HPDE6-E6E7 (cell line): ENCODE results near the gene SEMA6A.
"Not testable (repeated sequence)": the region's sequence is repeated elsewhere in the genome, so short reads cannot be mapped to it uniquely, and the experiment has no call there.

Experiments used
- DNase-seq: peaks from one replicate; pipeline ENCODE4 v3.0.0; 2011; ENCODE audit warnings: missing footprints; ENCODE audit errors: extremely low spot score

The SEMA6A gene

DNA sequence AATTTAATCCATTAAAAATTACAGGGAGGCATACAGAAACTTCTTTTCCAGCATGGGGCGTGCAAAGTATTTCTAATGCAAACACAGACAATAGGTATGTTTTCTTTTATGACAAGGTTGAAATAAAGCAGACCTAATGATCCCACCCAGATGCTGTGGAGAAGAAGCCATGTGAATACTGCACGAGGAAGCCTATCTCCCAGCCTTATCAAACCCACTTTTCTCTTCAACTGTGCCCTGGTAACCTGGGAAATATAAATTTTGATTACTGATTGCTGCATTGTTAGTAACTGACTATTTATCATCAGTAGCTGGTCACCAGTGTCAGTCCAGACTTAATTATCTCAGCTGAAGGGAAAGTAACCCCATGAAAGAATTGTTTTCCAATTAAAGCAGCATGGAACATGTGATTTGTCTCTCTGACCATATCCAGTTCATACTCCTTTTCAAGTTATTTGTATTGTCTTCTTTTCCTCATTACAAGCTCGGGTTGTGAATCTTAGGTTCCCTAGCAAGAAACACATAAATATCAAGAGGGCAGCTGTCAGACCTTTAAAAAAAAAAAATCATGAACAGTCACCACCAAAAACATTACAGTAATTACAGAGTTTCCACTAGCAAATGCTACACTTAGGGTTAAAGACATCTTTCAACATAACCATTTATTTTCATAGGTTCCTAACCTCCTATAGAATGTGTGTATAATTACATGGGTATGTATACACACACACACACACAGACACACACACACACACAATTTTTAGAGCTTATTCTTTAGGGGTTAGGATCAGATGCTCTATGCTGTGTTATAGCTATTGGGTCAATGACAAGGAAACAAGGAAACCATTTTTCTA, 50.3 kb downstream of the SEMA6A start:
- DNase-seq, result no peak

DNA sequence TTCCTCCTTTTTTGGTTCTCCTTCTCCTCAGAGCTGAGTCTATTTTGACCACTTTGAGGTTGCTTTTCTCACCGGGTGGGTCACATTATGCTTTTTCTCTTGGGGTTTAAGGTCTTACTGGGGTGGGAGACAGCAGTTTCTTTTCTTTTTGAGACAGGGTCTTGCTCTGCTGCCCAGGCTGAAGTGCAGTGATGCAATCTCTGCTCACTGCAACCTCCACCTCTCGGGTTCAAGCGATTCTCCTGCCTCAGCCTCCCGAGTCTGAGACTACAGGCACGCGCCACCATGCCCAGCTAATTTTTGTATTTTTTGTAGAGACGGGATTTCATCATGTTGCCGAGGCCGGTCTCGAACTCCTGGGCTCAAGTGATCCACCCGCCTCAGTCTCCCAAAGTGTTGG, 51.4 kb downstream of the SEMA6A start:
- not testable (repeated sequence) for DNase-seq

DNA sequence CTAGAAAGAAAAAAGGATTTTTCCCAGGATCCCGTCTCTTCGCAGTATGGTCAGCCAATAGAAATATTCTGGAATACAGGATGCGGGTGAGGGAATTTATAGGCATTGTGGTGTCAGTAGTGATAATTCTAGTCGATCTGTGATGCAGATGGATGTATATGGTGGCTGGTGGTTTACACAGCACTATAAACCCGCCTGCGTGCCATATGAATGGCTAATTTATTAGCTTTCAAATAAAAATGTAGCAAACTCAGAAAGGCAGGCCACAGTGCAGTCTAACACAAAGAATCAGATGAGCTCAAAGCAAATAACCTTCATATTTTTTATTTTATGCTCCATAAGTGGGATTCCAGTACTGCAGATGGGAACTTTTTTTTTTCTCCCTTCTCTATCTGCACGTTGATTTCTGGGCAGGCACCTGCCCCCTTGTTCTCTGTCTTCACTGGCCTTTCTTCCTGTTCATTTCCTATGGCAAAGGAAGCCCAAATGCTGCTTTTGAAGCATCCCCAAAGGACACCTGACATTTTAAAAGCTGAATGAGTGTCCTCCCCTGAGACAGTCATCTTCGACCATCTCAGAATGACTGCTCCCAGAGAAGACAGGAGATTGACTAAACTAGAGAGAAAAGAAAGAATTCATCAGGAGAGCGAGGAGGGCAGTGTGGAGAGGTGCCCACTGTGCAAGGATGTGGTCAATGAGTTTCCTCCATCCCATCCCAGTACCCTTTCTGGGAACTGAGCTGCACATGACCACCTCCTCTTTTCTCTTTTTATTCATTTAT, 52.1 kb downstream of the SEMA6A start:
- no peak for DNase-seq

DNA sequence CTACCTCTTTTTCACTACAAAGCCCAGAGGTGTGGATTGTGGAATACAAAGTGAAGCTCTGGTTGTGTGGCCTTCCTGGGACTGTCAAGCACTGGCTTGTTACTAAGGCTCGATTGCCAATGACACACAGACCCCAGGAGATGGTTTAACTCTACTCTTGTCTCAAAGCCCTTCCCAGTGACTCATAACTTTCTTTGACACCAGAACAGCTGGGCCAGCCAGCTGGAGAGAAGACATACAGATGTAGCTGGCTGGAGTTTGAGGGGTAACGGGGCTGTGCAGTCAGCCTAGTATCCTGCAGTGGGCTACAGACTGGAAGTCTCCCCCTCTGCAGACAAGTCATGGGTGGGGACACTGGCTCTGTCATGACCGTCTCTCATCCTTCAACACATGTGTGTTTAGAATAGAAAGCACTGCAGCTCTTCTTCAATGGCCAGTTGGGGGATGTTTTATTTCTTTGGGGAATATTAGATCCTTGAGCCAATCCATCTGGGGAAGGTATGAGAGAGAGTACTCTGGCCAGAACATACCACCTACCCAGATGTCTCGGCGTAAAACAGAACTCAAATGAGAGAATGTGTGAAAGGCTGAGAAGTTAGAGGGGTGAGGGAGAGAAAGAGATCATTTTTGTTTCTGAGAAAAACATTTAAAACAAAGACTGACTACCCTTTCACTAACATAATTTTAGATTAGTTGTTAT, 53.3 kb downstream of the SEMA6A start:
- no peak for DNase-seq

DNA sequence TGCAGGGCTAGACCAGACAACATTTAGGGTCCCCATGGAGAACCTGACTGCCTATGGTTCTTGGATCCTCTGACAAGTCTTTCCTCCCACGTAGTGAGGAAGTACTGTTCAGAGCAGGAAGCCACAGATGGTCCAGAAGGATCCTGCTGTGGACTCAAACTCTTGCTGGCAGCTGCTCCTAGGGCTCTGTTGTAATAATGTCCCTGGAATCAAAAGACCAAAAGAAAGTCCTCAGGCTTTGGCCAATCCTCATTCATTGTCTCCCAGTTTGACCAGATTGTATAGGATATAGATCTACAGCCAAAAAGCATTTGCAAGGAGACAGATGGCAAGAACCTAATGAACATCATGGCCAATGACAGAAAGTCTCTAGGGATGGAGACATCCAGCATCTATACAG, 53.9 kb downstream of the SEMA6A start:
- DNase-seq, result no peak

DNA sequence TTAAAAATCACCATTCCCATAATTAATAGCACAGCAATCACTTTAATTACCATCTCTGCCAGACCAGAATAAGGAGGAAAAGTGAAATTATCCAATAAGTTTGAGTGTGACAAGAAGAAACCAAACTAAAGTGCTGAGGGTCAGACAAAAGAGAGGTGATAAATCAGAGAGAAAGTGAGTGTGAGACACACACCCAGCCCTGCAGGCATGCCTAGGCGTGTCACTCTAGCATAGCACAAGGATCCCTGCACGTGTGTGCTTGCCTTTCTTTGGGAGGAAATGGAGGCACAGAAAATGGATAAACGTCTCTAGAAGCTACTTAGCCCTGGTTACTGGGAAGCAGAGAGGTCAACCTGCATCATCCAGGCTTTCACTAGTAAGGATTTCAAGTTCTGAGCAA, 56.2 kb downstream of the SEMA6A start:
- DNase-seq, result no peak

DNA sequence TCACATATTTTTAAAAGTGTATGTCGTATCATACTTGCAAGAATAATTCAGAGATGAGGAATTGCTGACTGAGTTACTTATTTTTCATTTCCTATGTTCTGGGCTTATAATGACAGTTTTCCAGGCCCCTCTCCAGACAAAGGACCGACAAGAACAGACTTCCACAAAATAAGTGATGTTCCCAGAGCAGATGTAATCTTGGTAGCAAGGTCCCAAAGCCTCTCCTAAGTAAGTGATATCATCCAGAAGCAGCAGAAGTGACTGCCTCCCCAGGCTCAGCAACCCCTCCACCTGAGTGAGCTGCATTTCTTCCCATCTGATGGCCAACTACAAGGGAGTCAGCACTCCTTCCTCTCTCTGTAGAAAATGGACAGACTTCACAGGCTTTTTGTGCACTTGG, 57.1 kb downstream of the SEMA6A start:
- DNase-seq, result no peak

DNA sequence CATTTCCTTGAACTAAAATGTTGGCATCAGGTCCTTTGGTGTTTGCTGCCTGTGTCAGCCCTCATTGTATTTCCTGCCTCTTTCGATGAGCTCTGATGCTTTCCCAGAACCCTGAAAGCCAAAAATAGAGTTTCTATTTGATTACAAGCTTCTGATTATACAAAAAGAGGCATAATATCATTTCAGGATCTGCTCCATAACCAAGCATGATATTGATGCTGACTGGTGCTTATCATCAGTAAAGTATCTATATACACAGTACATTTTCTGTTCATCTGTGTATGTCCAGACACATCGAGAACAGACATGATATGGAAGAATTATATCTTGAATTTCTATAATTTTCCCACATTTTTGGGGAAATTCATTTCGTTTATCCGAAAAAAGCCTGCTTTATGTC, 58.6 kb downstream of the SEMA6A start:
- DNase-seq, result no peak

DNA sequence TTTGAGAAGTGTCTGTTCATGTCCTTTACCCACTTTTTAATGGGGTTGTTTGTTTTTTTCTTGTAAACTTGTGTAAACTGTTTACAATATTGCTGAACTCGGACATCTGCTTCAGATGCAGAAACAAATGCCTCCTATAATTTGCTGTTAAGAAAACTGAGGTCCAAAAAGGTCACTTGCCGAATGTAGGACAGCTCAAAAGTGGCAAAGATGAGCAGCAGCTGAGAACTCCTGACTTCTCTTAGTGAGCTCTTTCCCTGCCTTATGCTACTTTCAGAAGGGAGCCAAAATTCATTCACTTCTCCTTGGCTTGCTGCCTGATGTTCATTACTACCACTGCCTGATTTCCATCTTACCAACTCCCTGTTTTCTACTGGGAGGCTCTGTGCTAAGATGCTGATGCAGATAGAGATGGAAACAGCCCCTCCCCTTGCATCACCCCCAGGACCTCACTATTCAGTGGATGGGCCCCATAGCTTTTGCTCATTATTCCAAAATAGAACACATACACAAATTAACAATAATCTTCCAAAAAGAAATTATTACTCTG, 60.1 kb downstream of the SEMA6A start:
- DNase-seq, result no peak

DNA sequence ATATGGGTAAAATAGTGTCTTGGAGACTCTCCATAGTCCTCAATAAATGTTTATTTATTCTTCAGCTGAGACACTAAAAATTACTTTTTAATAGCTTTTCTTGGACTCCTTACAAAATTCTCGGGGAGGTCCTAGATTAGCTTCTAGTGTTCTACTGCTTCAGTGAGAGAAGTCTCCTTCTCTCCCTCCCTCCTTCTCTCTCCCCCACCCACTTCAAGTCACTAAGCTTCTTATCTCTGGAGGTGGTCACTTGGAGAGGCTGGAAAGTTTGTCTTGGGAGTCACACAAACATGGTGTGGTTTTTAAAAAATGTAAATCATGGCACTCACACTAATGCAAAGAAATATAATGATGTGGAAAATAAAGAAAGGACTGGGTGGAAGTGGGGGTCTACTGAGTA, 64.1 kb downstream of the SEMA6A start:
- no peak for DNase-seq

DNA sequence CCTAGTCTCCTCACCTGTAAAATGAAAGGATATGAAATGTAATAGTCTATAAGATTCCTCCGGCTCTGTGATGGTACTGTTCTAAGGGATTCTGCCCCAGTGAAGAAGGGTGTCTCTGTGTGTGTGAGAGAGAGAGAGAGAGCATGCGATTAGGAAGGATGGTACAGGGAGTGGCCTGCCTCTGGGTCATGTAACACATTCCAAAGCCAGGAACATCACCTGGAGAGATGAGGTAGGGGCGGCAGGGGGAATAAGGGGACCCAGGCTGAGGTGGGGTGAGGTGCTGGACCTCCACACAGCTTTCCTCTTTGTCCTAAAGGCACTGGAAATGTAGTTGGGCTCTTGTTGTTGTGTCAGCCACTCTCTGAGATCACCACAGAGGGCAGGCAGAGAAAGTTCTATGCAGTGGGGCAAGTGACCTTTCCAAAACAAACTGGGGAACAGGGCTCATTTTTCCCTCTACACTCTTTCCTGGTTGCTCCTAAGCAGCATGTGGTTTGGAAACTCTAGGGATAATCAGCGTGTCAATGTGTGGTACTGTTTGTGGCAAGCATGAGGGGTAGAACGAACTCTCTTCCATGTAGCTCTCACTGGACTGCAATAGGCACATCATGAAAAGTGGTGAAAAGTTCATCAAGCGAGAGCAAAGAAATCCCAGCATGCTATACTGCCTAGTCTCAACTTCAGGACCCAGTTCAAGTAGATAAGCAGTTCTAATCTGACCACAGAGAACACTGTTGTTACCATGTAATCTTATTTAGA, 65.0 kb downstream of the SEMA6A start:
- no peak for DNase-seq

DNA sequence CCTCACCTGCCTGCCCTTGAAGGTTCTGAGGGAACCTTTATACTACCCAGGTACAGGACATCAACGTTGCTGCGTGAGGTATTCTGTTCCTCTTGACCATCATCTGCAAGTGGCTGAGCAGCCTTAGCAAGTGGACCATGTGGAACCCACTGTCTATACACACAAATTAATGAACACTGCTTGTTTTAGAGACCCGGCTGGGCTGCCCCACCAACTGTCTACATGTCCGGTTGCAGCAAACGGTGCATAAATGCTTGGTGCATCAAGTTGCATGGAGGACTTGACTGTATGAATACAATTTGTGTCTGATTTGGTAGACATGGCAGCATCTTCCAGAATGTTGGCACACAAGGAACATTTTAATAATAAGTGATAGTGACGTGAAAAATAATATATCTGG, 65.8 kb downstream of the SEMA6A start:
- DNase-seq, result no peak

DNA sequence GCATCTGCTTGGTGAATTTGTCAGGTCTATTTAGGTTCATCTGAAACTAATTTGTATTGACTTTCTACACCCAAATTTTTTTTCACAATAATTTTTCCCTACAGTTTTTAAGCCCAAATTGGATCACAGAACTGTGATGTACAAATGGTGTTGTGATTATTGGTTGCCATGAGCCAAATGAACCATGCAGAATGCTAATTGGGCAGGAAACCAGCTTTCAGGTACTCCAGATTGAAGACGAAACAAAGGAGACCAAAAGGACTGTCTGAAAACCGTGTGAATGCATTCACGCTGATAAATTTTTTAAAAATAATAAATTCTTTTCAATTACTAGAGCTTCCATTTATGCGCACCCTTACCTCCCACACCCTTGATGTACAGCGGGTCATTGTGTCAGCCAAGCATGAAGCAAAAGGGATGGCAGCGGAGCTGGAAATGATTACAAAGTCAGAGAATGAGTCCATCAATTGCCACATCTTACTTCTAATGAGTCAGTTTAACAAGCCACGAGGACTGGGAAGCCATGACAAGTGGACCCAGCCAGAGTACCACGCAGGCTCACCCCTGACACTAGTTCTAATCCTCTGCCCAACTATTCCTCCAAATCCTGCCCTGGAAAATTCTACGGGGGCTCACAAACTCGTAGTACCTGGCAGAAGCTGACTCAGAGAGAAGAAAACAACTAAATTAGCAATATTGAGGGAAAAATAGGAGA, 66.5 kb downstream of the SEMA6A start:
- DNase-seq, result no peak

DNA sequence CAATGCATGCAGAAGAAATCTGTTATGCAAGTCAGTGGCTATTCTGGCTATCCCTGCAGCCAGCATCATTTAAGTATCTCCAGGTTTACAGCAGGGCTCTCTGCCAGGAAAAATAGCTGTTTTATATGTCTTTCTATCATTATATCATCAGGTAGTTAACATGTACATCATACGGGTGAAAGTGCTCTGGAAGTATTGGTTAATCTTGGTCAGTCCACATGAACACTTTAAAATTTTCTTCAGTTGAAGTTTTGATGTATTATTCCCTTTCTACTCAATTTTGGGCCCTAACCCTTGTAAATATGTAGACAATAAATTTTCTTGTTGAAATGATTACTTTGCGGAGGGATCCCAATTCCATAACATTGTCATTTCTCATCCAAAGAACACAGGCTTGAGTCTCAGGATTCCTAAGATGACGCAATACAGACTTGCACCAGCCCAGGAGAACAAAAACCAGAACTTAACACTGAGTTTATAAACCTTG, 67.5 kb downstream of the SEMA6A start:
- no peak for DNase-seq

DNA sequence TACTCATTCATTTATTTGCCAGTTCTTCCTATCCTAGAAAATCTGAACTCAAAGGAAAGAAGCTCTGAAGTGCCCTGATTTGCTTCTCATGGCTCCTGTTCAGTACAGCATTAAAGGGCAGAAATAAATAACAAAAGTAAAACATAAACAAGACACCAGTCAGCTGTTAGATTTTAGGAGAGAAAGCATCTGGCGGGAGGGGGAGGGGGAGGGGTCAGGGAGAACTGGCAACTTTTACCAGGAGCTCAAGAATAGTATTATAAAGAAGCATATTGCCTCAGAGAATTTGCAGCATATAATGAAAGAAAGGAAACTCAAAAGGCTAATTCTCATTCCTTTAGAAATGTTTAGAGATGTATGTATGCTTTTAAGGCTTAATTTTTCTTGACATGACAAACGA, 68.1 kb downstream of the SEMA6A start:
- no peak for DNase-seq

DNA sequence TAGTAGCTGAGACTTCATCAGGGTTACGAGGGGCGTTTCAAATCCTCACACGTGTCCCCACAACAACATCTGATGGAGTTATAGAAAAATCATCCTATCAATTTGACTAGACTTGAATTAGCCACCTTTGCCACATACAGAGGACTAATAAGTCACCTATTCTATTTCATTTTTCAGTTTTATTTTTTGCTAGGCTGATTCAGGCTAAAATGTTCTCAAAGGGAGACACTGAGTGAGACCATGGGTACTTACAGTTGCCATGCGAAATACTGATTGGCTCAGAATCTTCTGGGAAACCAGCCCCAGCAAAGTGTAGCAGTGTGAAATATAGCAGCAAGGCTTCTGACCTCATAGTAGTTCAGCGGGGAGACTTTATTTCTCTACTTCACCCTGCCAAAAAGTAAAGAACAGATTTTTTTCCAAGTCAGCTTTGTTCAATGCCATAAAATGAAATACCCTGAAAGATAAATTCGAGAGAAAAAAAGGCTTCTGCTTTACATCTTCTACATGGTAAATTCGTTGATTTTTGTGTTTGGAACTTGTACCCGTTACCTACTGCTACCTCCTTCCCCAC, 69.9 kb downstream of the SEMA6A start:
- no peak for DNase-seq

DNA sequence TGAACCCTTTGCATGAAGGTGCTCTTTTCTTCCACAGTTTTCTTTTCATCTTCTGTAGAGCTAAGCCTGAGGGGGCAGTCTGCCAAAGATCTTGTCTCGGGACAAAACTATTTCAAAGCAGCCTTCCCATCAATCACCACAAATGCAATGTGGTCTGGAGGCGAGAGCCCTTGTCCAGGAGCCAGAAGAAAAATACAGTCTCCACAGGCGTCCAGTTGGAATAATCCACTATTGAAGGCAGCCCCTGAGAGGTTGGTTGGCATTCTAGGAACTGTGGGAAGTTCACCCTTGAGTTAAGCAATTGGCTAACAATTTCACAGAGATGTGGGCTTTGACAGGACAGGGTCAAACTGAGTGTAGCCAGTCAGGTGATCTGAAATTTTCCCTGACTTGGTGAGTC, 72.0 kb downstream of the SEMA6A start:
- no peak for DNase-seq

DNA sequence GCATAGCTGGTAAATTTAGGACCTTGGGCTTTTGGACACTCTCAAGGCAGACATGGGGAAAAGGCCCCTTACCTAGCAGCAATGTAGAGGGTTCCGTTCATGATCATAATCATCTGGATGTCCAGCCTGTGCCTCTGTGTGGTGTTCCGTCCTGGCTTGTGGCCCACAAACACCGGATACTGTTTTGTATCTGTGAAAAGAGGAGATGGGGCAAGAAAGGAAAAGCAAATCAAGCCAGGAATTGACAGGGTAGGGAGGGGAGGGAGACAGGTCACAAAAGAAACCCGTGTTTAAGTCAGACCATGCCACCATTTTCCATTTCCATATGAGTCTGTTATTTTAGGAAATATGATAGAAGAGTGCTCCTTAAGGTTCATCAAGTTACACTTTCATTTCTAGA, 72.5 kb downstream of the SEMA6A start:
- DNase-seq, result no peak

DNA sequence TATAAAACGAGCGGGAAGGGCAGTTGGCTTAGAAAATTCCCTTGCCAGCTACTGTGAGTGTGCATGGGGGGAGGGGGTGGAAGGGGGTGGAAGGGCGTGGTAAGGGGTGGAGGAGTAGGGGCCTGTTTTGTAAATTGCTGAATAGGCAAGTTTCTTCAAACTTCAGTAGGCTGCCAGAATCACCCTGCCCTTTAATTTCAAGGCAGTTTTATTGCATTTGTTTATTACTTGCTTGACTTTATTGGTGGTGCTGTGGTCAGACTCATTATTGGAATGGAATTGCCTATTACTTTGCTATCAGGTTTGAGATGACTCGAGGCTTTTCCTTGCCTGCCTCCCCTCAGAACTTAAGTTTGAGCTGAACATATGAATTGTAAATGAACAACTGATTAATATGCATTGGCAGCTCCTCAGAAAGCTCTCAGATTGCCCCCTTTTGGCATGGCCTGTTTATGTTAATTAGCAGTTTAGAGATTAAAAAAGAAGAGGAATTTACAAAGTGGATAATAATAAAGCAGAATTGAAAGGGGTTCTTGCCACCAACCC, 76.0 kb downstream of the SEMA6A start:
- no peak for DNase-seq

DNA sequence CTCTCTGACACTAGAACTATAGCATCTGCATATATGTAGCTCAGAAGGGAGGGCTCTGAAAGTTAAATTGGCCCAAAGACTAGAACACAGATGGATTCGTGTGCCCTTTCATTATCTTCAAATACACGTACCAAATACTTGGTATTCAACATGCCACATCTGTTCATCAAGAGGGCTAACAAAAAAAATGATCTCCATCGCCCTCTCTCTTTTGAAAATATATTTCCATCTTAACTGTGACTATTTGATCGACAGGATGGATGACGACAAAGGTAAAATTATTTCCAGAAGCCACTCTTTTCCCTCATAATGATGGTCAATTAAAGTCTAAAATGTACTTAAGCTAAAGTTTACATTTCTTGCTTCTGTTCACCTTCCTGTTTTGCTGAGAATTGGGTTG, 77.0 kb downstream of the SEMA6A start:
- no peak for DNase-seq
